G401.6 (cell line): ENCODE data around the gene NRSN2.
A peak's percentile ranks its signal among the peaks of the same experiment; 100 is the strongest.
"Not testable (repeated sequence)": the region's sequence is repeated elsewhere in the genome, so short reads cannot be mapped to it uniquely, and the experiment has no call there.

Experiments used
- FAIRE-seq: peaks from 2 replicates; lab custom pipeline; 2012; peaks lifted over from hg19 to GRCh38; lab: Jason Lieb, UNC

The NRSN2 gene

GRCh38 chr20:354298-354977 lies 7.5 kb downstream of the NRSN2 start:
- peak; percentile 71 for FAIRE-seq

GRCh38 chr20:356154-356553 lies 9.2 kb downstream of the NRSN2 start:
- FAIRE-seq, result not testable (repeated sequence)

GRCh38 chr20:356745-357144 lies 9.8 kb downstream of the NRSN2 start:
- FAIRE-seq, result no peak

- FAIRE-seq, result no peak
These were observed 12.1 kb downstream of the NRSN2 start for GRCh38 chr20:358891-359555.

- FAIRE-seq, result no peak
These were observed 14.7 kb downstream of the NRSN2 start for GRCh38 chr20:361561-361960.

GRCh38 chr20:362271-363254 lies 15.7 kb downstream of the NRSN2 start:
- no peak for FAIRE-seq

- no peak for FAIRE-seq
These were observed 16.6 kb downstream of the NRSN2 start for GRCh38 chr20:363319-364078.

- FAIRE-seq, result no peak
These were observed 18.2 kb downstream of the NRSN2 start for GRCh38 chr20:364905-365794.

GRCh38 chr20:366041-366718 lies 19.3 kb downstream of the NRSN2 start:
- FAIRE-seq, result no peak

- FAIRE-seq, result no peak
These were observed 20.0 kb downstream of the NRSN2 start for GRCh38 chr20:366719-367485.

- FAIRE-seq, result no peak
These were observed 20.6 kb downstream of the NRSN2 start for GRCh38 chr20:367486-367887.

GRCh38 chr20:368915-369314 lies 22.0 kb downstream of the NRSN2 start:
- no peak for FAIRE-seq

- no peak for FAIRE-seq
These were observed 23.3 kb downstream of the NRSN2 start for GRCh38 chr20:370151-370600.

- FAIRE-seq, result no peak
These were observed 24.3 kb downstream of the NRSN2 start for GRCh38 chr20:370977-371754.

GRCh38 chr20:371755-372542 lies 25.0 kb downstream of the NRSN2 start:
- FAIRE-seq, result no peak

GRCh38 chr20:372543-373082 lies 25.7 kb downstream of the NRSN2 start:
- not testable (repeated sequence) for FAIRE-seq

GRCh38 chr20:373171-373890 lies 26.4 kb downstream of the NRSN2 start:
- FAIRE-seq, result no peak
